Bone marrow (tissue), 2 donors: Measurements from ENCODE around the gene BSN.

Source experiments
- DNase-seq, 2 donors: peaks; one replicate each; lab custom pipeline; 2025; lab: John Stamatoyannopoulos, UW

The BSN gene

GRCh38 chr3:49700453-49701128, 146.3 kb downstream of the BSN start:
- DNase-seq = no peak

- no peak for DNase-seq
Measured at GRCh38 chr3:49701388-49702077, 147.3 kb downstream of the BSN start.

- DNase-seq = no peak
Measured at GRCh38 chr3:49702672-49703071, 148.4 kb downstream of the BSN start.

GRCh38 chr3:49703443-49703927, 149.2 kb downstream of the BSN start:
- peak; percentile 20 to 47 for DNase-seq

GRCh38 chr3:49703956-49704355, 149.7 kb downstream of the BSN start:
- no peak for DNase-seq

GRCh38 chr3:49704629-49705028, 150.4 kb downstream of the BSN start:
- DNase-seq = no peak

GRCh38 chr3:49705390-49705960, 151.2 kb downstream of the BSN start:
- no peak for DNase-seq

- no peak for DNase-seq
Measured at GRCh38 chr3:49706456-49707112, 152.3 kb downstream of the BSN start.

GRCh38 chr3:49707113-49707480, 152.8 kb downstream of the BSN start:
- DNase-seq = no peak

GRCh38 chr3:49709852-49710251, 155.6 kb downstream of the BSN start:
- DNase-seq = no peak

- DNase-seq = no peak
Measured at GRCh38 chr3:49711489-49711888, 157.2 kb downstream of the BSN start.

GRCh38 chr3:49712166-49712565, 157.9 kb downstream of the BSN start:
- no peak for DNase-seq

GRCh38 chr3:49712631-49713317, 158.5 kb downstream of the BSN start:
- no peak for DNase-seq

- no peak for DNase-seq
Measured at GRCh38 chr3:49713336-49714105, 159.2 kb downstream of the BSN start.

- DNase-seq = no peak
Measured at GRCh38 chr3:49714728-49715550, 160.7 kb downstream of the BSN start.

GRCh38 chr3:49715611-49716121, 161.4 kb downstream of the BSN start:
- DNase-seq = no peak

GRCh38 chr3:49716169-49716568, 161.9 kb downstream of the BSN start:
- no peak for DNase-seq

GRCh38 chr3:49716691-49717210, 162.5 kb downstream of the BSN start:
- no peak for DNase-seq

GRCh38 chr3:49717211-49717958, 163.1 kb downstream of the BSN start:
- DNase-seq = no peak
